Right ventricle myocardium inferior (tissue), 1 donor: ENCODE results near the gene PRSS8. TPM values are rescaled to one million over a fixed set of nuclear protein-coding genes. Genes with fewer than 3 reads are reported as not detected.
"Not testable (repeated sequence)": the region's sequence is repeated elsewhere in the genome, so short reads cannot be mapped to it uniquely, and the experiment has no call there.

ENCODE experiments used
- ATAC-seq: fragments of 200-7000 bp; cut with Tn5 transposase; one replicate; pipeline ENCODE4 v1.9.1; 2020; ENCODE audit warnings: mild to moderate bottlenecking, moderate library complexity
- DNase-seq: peaks from one replicate; pipeline ENCODE4 v3.0.0; 2021; ENCODE audit errors: missing footprints
- intact Hi-C: fragments of 100-400 bp; cut with DNase I; formaldehyde crosslinking; loops from one replicate; pipeline ENCODE4 v1.11.0; 2022
- total RNA-seq: library from RNA; stranded (reverse); fragmentation: NEBNext Ultra II Directional; extraction: Animal tissue kit (Norgen Biotek cat#: 25700); gene quantifications from one replicate; pipeline ENCODE4 v1.2.1, GENCODE V29; 2021
- donor health status: DM: no; HTN: yes; CAD: no; lungs with severe emphysema.

PRSS8 gene
- total RNA-seq, 1 donor from 2014 or later, result not detected

DNA sequence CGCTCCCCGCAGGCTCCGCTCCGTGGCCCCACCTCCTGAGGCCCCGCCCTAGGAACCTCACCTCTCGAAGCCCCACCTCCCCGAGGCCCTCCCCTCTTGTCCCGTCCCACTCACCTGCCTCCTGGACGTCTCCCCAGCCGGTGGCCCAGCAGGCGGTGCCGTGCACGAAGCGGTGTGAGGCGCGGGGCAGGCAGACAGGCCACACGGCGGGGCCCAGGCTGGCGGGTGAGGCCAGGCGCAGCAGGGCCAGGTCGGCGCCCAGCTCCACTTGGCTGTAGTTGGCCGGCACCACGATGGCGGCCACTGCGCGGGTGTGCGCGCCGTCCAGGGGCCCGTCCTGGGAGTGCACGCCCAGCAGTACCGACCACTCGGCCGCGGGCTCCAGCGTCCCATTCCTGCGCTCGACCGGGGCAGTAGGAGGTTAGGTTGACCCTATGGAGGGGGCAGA is 12.8 kb upstream of the PRSS8 start:
- DNase-seq (no peak), ATAC-seq (no peak)

DNA sequence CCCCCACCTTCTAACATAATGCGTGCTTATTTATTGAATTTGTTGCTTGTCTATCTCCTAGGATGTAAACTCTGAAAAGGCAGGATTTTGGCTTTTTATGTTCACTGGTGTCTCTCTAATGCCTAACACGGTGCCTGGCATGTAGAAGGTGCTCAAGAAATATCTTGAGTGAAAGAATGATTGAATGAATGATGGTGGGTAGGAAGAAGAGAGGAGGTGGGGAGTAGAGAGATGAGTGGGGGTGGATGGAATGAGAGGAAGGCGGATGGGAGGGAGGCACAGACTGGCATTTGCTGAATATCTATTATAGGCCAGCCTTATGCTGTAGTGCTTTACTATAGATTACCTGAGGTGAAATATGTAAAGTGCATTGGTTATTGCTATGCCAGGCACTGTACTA is 12.0 kb upstream of the PRSS8 start:
- no peak for DNase-seq
- ATAC-seq, result no peak
- intact Hi-C loops, result no loop called here

More for the DNA sequence above, 12.8 kb upstream of the PRSS8 start:
- intact Hi-C loops, result no loop called here

DNA sequence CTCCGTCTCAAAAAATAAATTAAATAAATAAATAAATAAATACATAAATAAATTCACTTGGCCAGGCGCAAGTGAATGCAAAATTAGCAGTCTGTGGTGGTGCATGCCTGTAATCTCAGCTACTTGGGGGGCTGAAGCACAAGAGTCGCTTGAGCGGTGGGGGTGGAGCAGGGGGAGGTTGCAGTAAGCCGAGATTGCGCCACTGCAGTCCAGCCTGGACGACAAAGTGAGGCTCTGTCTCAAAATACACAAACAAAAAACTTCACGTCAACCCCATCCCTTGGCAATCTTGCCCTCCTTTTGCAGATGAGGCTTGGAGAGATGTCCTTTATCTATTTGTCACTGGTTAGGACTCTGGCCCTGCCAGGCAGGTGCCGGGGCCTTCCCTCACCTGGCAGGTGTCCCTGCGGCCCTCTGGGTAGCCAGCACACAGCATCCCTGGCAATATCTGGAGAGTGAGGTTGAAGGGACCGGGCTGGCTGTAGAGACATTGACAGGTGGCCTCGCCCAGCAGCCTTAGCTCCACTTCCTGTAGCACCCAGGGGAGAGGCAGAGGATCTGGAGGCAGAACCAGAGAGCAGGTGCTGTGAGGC is 10.0 kb upstream of the PRSS8 start:
- ATAC-seq (no peak), DNase-seq (no peak)
- intact Hi-C loops, result no loop called here

DNA sequence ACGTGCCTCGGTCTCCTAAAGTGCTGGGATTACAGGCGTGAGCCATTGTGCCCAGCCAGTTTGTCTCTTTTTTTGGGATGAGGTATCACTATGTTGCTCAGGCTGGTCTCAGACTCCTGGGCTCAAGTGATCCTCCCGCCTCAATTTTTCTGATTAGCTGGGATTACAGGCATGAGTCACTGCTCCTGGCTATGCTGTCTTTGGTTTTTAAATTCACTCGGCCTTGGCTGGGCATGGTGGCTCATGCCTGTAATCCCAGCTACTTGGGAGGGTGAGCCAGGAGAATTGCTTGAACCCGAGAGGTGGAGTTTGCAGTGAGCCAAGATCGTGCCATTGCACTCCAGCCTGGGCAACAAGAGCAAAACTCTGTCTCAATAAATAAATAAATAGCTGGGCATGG is 8.9 kb upstream of the PRSS8 start:
- intact Hi-C loops, ATAC-seq, DNase-seq: not testable (repeated sequence)

DNA sequence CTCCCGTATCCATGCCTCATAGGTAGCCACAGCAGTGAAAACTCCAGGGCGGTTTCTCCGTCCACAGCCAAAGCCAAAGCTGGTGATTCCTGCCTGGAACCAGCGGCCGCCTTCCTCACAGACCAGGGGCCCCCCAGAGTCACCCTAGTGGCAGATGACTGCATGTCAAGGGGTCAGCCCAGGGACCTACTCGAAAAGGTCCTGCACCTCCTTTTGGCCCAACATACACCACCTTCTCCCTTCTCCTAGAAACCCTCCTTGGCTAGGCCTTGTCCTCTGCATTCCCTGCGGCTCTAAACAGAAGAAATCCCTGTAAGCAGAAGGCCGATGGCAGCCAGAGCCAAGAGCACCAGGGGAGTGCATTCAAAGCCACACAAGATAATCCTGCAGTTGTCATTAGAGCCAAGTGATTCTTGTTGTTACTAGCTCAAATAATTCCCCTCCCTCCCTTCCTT is 8.2 kb upstream of the PRSS8 start:
- no peak for DNase-seq
- no peak for ATAC-seq
- intact Hi-C loops, result loop anchor here (2.0 kb wide), 1 partner anchor 35 kb away; no protein-coding TSS in a partner anchor

DNA sequence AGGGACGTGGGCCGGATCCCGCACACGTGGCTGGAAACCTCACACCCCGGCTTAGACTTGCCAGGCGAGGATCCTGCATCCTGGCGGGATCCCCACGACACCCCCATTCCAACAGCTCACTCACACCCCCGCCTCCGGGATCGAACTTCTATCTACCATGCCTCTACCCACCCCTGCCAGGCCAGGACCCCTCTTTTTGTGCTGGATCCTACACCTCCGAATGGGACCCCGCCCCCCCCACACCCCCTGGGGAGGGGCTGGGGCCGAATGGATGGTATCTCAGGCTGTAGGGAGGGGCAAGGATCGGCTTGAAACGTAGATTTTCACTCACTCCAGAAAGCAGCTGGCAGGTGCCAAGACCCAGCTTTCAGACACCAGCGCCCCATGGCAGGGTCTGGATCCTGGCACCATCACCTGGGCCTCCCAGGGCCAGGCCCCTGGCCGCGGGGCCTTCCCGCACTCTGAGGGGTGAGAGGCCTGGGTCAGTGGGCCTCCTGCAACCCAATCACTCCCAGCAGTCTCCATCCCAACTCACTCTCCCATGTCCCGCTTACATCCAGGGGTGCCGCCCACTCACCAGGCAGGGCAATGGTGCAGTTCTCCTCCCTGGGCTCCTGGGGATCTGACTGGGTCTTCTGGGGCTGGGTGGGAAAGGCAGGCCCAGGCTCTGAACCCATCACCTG is 7.6 kb upstream of the PRSS8 start:
- ATAC-seq (no peak), DNase-seq (no peak)
- intact Hi-C loops, result loop anchor here (2.0 kb wide), 1 partner anchor 36 kb away; no protein-coding TSS in a partner anchor

DNA sequence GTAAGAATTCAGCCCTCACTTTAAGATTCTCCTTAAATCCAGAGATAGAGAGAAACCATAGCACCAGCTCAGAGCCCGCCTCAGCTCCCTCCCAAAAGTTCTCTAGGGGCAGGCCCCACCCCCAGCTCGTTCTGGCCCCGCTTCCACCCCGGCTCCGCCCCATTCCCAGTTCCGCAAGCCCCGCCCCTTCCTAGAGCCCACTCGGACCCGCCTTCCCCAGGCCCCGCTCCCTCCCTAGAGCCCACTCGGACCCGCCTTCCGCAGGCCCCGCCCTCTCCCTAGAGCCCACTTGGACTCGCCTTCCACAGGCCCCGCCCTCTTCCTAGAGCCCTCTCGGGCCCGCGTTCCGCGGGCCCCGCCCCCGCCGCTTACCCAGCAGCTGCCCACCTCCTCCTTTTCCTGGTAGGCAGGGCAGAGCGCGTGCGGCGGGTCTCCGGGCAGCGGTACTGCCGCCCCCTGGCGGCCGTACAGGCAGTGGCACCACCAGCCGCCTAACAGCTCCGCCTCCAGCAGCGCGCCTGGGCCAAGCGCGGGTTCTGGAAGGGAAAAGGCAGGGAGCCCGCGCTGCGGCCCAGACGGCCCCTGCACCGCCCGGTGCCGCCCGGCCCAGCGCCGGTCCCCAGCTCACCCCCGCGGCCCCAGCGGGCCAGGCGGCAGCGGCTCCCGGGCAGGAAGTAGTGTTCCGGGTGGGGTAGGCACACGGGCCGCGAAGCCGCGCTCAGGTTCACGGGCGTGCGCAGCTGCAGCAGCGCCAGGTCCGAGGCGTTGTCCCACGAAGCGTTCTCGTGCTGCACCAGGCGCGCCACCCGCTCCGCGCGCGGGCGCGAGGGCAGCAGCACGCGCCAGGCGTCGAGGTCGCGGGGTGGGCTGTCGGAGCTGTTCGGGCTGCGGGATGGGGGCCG is 6.8 kb upstream of the PRSS8 start:
- ATAC-seq (peak; percentile 98), DNase-seq (peak; percentile 99)
- intact Hi-C loops, result loop anchor here (1.0 to 2.0 kb wide), 4 partner anchors 36 to 157 kb away; partner anchors contain the start of genes HSD3B7, ZNF646 and ZNF668

DNA sequence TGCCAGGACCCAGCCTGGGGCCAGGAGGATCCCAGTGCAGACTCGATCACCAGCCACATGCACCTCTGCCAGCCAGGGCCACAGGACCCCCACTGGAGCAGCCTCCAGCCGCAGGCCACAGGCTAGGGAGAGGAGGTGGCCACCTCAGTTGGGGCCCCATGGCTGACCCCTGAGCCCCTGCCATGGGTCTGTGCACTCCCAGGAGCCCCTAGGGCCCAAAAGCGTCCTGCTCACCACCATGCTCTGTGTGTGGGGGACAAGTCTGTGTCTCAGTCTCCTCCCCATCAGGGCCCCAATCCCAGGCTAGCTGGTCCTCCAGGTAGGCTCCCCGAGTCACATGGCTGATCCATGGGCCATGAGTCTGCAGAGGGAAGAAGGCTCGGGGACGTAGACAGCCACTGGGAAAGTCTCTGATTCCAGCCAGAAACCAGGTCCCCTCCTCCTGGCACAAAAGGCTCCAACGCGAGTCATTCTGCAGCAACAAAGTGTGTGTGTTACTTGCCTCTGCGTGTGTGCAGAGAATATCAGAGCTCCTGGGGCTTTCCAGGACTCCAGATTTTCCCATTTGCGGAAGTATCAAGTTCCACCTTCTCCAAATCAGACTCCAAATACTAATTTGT is 6.1 kb upstream of the PRSS8 start:
- DNase-seq (no peak), ATAC-seq (peak; percentile 2)
- intact Hi-C loops, result loop anchor here (1.0 to 2.0 kb wide), 5 partner anchors 29 to 156 kb away; partner anchors contain the start of genes HSD3B7, ZNF646 and ZNF668

DNA sequence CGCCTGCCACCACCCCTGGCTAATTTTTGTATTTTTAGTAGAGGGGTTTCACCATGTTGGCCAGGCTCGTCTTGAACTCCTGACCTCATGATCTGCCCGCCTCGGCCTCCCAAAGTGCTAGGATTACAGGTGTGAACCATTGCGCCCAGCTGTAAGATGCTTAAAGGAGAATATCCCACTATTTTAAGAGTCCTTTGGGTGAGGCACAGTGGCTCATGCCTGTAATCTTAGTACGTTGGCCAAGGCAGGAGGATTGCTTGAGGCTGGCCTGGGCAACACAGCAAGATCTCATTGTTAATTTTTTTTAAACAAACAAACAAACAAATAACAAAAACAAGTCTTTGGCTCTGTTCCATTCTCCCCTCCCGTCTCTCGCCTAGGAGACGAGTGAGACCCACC is 5.5 kb upstream of the PRSS8 start:
- not testable (repeated sequence) for ATAC-seq, DNase-seq
- intact Hi-C loops, result loop anchor here (2.0 kb wide), 1 partner anchor 28 kb away; no protein-coding TSS in a partner anchor

DNA sequence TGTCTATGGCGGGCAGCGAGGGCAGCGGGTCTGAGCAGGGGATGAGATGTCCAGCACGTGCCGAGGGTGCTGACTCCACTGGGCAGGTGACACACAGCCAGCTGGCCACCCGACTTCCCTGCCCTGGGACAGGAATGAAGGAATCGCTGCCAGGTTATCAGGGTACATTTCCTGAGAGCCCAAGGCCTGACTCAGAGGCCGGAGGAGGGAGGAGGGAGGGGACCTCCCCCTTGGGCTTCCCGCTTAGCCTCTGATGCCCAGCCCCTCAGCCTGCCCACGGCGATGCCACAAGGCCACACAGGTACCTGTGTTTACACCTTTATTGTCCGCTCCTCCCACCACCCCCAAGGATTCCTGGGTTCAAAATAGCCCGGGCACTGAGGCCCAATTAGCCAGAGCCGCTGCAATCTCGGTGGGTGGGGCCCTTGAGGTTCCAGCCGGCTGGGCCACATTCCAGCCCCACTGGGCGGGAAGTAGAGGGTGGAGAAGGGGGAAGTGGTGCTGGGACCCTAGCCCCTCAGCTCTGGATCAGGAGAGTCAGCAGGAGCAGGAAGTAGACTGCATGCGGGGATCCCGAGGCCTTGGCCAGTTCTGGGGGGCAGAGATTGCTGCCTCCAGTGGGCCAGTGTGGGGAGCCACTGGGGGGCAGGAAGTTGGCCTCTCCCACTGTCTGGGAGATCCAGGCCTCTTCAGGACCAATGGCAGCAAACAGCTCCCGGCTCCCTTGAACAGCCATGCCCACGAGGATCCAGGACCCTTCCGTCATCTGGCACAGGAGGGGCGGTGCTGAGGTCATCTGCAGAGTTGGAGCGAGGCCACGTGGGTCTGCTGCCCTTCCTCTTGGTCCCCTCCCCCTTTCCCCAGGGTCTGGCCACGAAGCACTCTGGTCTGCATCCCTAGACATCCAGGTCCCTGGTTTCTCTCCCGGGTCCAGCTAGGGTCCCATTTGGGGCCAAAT is 3.4 kb upstream of the PRSS8 start:
- no peak for DNase-seq
- ATAC-seq, result no peak
- intact Hi-C loops, result no loop called here

DNA sequence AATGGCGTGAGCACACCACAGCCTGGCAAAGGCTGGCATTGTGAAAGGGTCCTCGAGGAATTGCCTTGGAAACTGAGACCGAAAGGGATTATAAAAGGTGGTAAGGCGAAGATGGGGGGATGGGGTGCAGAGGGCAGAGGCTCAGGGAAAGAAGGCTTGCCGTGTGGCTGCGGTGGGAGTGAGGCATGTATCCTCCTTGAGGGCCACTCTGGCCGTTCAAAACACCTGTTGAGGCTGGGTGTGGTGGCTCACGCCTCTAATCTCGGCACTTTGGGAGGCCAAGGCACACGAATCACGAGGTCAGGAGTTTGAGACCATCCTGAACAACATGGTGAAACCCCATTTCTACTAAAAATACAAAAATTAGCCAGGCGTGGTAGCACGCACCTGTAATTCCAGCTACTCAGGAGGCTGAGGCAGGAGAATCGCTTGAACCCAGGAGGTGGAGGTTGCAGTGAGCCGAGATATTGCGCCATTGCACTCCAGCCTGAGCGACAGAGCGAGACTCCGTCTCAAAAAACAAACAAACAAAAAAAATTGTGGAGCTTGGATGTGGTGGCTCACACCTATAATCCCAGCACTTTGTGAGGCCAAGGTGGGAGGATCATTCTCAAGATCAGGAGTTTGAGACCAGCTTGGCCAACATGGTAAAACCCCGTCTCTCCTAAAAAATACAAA is 1.4 kb upstream of the PRSS8 start:
- DNase-seq, ATAC-seq, intact Hi-C loops: not testable (repeated sequence)

DNA sequence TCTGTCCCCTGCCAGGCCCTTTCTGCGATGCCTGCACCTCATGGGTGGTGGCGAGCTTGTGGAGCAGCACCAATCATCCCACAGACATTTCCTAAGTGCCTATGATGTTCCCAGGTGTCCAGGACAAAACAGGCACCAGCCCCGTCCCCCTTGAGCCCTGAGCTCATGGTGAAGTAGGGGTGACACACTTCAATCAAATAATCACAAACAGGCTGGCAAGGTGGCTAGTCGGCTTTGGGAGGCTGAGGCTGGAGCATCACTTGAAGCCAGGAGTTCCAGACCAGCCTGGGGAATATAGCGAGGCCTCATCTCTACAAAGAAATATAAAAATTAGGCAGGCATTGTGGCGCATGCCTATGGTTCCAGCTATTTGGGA is 748 bp upstream of the PRSS8 start:
- ATAC-seq (no peak), DNase-seq (no peak)
- intact Hi-C loops, result no loop called here

DNA sequence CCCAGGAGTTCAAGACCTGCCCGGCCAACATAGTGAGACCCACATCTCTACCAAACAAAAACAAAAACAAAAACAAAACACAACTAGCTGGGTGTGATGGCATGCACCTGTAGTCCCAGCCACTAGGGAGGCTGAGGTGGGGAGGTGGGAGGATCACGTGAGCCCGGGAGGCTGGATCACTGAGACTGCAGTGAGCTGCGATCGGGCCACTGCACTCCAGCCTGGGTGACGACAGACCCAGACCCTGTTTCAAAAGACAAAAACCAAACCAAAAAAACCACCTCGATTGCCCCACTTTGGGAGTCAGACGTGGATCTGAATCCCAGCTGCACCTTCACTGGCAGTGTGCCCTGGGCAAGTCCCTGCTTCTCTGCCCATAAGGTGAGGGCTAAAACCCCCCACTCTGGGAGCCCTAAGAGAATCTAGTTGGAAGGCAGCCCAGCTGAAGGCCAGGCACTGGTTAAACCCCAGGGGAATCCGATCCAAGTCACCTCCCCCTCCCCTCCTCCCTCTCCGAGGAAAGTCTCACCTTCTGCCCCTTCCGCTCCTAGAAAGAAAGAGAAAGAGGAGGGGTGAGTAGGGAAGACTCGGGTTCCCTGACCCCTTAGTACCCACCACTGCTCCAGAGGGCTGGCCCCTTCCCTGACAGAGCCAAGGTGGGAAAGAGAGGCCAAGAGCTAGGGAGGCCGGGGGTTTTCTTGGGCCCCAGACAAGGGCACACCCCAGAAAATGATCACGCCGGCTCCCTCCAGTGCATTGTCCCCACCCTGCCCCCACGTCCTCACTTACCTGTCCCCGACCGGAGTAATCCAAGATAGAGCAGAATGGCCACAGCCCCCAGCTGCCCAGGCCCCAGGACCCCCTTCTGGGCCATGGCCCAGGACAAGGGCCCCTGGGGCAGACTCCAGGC is 647 bp downstream of the PRSS8 start:
- intact Hi-C loops, result no loop called here
- ATAC-seq, result no peak
- no peak for DNase-seq

DNA sequence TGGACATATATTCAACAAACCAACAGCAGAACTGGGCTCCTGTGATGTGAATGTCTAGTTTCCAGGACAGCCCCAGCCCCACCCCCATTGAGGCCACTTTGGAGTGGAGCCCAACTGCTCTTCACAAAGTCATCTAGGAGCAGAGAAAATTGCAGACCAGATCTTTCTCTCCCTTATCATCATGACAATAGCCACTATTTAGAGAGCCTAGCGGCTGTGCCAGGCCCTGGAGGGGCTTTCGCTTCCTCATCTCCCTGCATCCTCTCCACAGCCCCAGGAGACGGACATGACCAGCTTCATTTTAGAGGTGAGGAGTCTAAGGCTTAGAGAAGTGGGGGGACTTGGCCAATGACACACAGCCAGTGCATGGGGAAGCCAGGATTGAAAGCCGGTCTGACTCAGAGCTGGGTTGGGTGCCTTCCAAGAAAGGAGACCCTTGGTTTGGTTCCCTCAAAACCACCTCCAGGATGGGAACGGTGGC is 1.4 kb downstream of the PRSS8 start:
- ATAC-seq (no peak), DNase-seq (no peak)
- intact Hi-C loops, result no loop called here

DNA sequence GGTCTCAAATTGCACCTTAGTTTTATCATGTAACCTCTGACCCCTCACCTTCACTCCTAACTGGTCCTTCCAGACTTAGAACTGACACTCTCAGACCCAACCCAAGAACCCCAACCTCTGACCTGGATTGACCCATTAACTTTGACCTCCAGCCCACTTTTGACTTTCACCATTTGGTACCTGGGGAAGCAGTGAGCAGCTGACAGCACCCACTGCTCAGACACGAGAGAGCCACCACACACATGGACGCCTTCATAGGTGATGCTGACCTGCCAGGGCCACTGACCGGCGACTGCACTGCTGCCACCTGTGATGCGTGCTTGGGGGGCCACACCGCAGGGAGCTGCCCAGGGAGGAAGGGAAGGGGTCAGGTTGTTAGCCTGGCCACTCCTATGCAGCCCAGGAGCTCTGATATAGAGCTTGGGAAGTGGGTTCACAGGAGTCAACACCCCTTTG is 2.5 kb downstream of the PRSS8 start:
- no peak for DNase-seq
- no peak for ATAC-seq
- intact Hi-C loops, result no loop called here
